Smooth muscle cell (in vitro differentiated cells): ENCODE results near the gene BAG3. TPM values are rescaled to one million over a fixed set of nuclear protein-coding genes. Genes with fewer than 3 reads are reported as not detected.

Source experiments
- DNase-seq: peaks from one replicate; lab custom pipeline; 2025; ENCODE audit not compliant: unreplicated experiment; lab: John Stamatoyannopoulos, UW
- H2AFZ ChIP-seq: fragments of 200-600 bp; sonication (generic); 2 replicates; pipeline ENCODE4 v1.6.0; 2016; ENCODE audit warnings: antibody characterized with exemption, low read depth, mild to moderate bottlenecking
- H3F3A ChIP-seq: fragments of 200-600 bp; sonication (generic); 2 replicates; pipeline ENCODE4 v1.6.0; 2017; ENCODE audit warnings: antibody characterized with exemption, low read depth
- H3K27ac ChIP-seq: fragments of 200-600 bp; sonication (generic); 2 replicates; pipeline ENCODE4 v1.5.1; 2016; ENCODE audit warnings: low read depth, mild to moderate bottlenecking
- H3K27me3 ChIP-seq: fragments of 200-600 bp; sonication (generic); 2 replicates; pipeline ENCODE4 v1.6.1; 2016; ENCODE audit warnings: low read depth, mild to moderate bottlenecking
- H3K36me3 ChIP-seq: fragments of 200-600 bp; sonication (generic); 2 replicates; pipeline ENCODE4 v1.5.1; 2016; ENCODE audit warnings: low read depth
- H3K4me1 ChIP-seq: fragments of 200-600 bp; sonication (generic); 2 replicates; pipeline ENCODE4 v1.5.1; 2016; ENCODE audit warnings: low read depth
- H3K4me2 ChIP-seq: fragments of 200-600 bp; sonication (generic); 2 replicates; pipeline ENCODE4 v1.6.0; 2016; ENCODE audit warnings: mild to moderate bottlenecking
- H3K4me3 ChIP-seq: fragments of 200-600 bp; sonication (generic); 2 replicates; pipeline ENCODE4 v1.5.1; 2016; ENCODE audit warnings: mild to moderate bottlenecking
- H3K79me2 ChIP-seq: fragments of 200-600 bp; sonication (generic); 2 replicates; pipeline ENCODE4 v1.6.0; 2016; ENCODE audit warnings: low read depth, mild to moderate bottlenecking
- H3K9ac ChIP-seq: fragments of 200-600 bp; sonication (generic); 2 replicates; pipeline ENCODE4 v1.6.0; 2016; ENCODE audit warnings: low read depth
- H3K9me3 ChIP-seq: fragments of 200-600 bp; sonication (generic); replicated peaks from 2 replicates; pipeline ENCODE4 v1.5.1; 2016; ENCODE audit warnings: low read depth
- H4K20me1 ChIP-seq: fragments of 200-600 bp; sonication (generic); 2 replicates; pipeline ENCODE4 v1.6.0; 2016; ENCODE audit warnings: low read depth
- CTCF ChIP-seq: fragments of 200-600 bp; sonication (generic); IDR thresholded peaks from 2 replicates; pipeline ENCODE4 v1.5.1; 2017; ENCODE audit warnings: borderline replicate concordance, mild to moderate bottlenecking, antibody characterized with exemption; ENCODE audit not compliant: insufficient read depth, poor library complexity, severe bottlenecking
- WGBS: methylation state at CpG from one replicate; pipeline ENCODE4 v1.1.7; 2016; ENCODE audit warnings: low lambda C conversion rate; 5-methylcytosine and 5-hydroxymethylcytosine counted together
- polyA plus RNA-seq: library from polyadenylated mRNA; unstranded; fragments of >200 nt; fragmentation: Nextera tagmentation; extraction: Ambion mirVana; gene quantifications from 2 replicates; pipeline ENCODE4 v1.2.1, GENCODE V29; 2016
- total RNA-seq: library from RNA; depleted of rRNA; stranded (reverse); fragments of >200 nt; gene quantifications from 2 replicates; pipeline ENCODE4 v1.2.3, GENCODE V29; 2014

BAG3 gene
- total and polyA plus RNA-seq, 2 experiments from 2014 or later, result 25.5 to 73.7 TPM

DNA sequence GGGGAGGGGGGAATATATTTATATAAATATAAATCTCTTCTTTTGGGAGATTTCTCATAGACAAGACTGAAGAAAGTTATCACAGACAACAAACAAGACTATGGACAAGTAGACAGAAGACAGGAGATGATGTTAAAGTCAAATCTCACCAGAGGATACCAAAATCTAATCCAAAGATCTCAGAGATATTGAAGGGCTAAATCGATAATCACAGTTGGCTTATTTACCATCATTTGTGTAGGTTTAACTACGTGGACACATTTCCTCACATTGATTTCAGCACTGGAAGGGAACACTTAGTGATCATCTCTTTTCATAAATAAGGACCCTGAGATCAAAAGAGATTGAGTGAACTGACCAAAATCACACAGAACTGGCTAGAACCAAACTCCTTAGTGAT is 72.0 kb downstream of the BAG3 start:
- Histone ChIP-seq H3K79me2 (peaks cover 6% of the 10 kb centered on the region), H3F3A (peaks cover 9% of the 10 kb centered on the region), H3K36me3 (no peaks in the 10 kb centered on the region), H3K27ac (no peak overlapping the region), H3K9me3 (no peaks in the 10 kb centered on the region), H3K9ac (no peak overlapping the region), H3K27me3 (no peaks in the 10 kb centered on the region), H3K4me2 (no peak overlapping the region), H2AFZ (no peak overlapping the region), H4K20me1 (no peaks in the 10 kb centered on the region), H3K4me1 (peaks cover 25% of the 10 kb centered on the region), H3K4me3 (no peak overlapping the region)
- no peak for DNase-seq
- no peak for TF ChIP-seq CTCF
- 98% methylated on average over 2 of the region's 2 CpGs for WGBS

DNA sequence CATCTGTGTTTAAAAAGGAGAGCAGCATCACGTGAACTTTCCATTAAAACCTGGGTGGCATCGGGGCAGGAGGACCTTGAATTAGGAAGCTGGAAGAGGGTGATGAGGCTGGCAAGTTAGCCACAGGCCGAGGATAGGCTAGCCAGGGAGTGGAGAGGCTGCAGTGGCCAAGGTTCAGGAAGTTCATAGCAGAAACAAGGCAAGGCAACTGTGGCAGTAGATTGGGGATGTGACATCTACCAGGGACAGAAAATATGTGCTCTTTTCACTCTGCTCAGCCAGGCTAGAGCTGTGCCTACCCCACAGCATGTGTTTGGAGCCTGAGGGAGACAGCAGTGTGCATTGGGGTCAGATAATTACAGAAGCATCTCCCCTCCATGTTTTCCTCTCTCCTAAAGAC is 72.4 kb downstream of the BAG3 start:
- Histone ChIP-seq H3K9me3 (no peaks in the 10 kb centered on the region), H3K4me3 (no peak overlapping the region), H3K4me1 (peaks cover 25% of the 10 kb centered on the region), H3K27ac (no peak overlapping the region), H3K4me2 (no peak overlapping the region), H2AFZ (no peak overlapping the region), H3K79me2 (peaks cover 6% of the 10 kb centered on the region), H3F3A (peaks cover 10% of the 10 kb centered on the region), H3K36me3 (no peaks in the 10 kb centered on the region), H4K20me1 (no peaks in the 10 kb centered on the region), H3K27me3 (no peaks in the 10 kb centered on the region), H3K9ac (no peak overlapping the region)
- DNase-seq, result no peak
- TF ChIP-seq CTCF, result no peak
- 90% methylated on average over 3 of the region's 3 CpGs for WGBS

GRCh38 chr10:119724593-119725516 is 73.7 kb downstream of the BAG3 start:
- no peak for TF ChIP-seq CTCF
- 42% methylated on average over 21 of the region's 21 CpGs for WGBS
- Histone ChIP-seq H3K27ac (peak overlapping the region; percentile 76), H3K9me3 (no peaks in the 10 kb centered on the region), H3K4me1 (peaks cover 25% of the 10 kb centered on the region), H4K20me1 (no peaks in the 10 kb centered on the region), H2AFZ (peak overlapping the region; percentile 95), H3K79me2 (peaks cover 6% of the 10 kb centered on the region), H3K4me2 (peak overlapping the region; percentile 91), H3K9ac (peak overlapping the region; percentile 86), H3F3A (peaks cover 10% of the 10 kb centered on the region), H3K4me3 (peak overlapping the region; percentile 98), H3K36me3 (no peaks in the 10 kb centered on the region), H3K27me3 (no peaks in the 10 kb centered on the region)
- no peak for DNase-seq
